Natural killer cell (primary cell): Measurements from ENCODE around the gene CD248. TPM values are rescaled to one million over a fixed set of nuclear protein-coding genes. Genes with fewer than 3 reads are reported as not detected.

Experiments used
- ATAC-seq, 3 donors: fragments of 150-1000 bp in 2 of 3; fragments of 200-7000 bp in 1 of 3; cut with Tn5 transposase; 1 replicate in 1 of 3; 2 replicates in 2 of 3; pipeline ENCODE4 v1.10.0; 2021; ENCODE audit warnings: mild to moderate bottlenecking in 2 of 3, moderate library complexity in 2 of 3
- DNase-seq, 2 donors: peaks; one replicate each; pipeline versions ENCODE4 v3.0.0 to v3.0.0-alpha.2; 2013 to 2021; ENCODE audit warnings: mixed read lengths in 1 of 2
- H3K27ac ChIP-seq: one replicate; pipeline ENCODE4 v1.5.1; 2013; ENCODE audit warnings: mild to moderate bottlenecking, low read length
- H3K27me3 ChIP-seq: one replicate; pipeline ENCODE4 v1.6.1; 2013; ENCODE audit warnings: low read length; ENCODE audit not compliant: control insufficient read depth, insufficient read depth
- H3K36me3 ChIP-seq: one replicate; pipeline ENCODE4 v1.6.1; 2013; ENCODE audit warnings: low read length; ENCODE audit not compliant: control insufficient read depth, insufficient read depth
- H3K4me1 ChIP-seq: one replicate; pipeline ENCODE4 v1.6.1; 2013; ENCODE audit warnings: low read length; ENCODE audit not compliant: control insufficient read depth, insufficient read depth
- H3K4me3 ChIP-seq: one replicate; pipeline ENCODE4 v1.5.1; 2013; ENCODE audit warnings: low read length
- H3K9me3 ChIP-seq: one replicate; pipeline ENCODE4 v1.6.1; 2013; ENCODE audit warnings: low read length; ENCODE audit not compliant: control insufficient read depth, insufficient read depth
- H3K27ac Mint-ChIP-seq, 2 donors: one replicate each; pipeline ENCODE4 v1.8.0; 2022; ENCODE audit warnings: mild to moderate bottlenecking in 2 of 2, mixed read lengths in 2 of 2, moderate library complexity in 1 of 2
- H3K27me3 Mint-ChIP-seq, 2 donors: one replicate each; pipeline ENCODE4 v1.8.0; 2022; ENCODE audit warnings: low read depth in 2 of 2, mixed read lengths in 2 of 2
- H3K36me3 Mint-ChIP-seq: one replicate; pipeline ENCODE4 v1.8.0; 2022; ENCODE audit warnings: mixed read lengths
- H3K4me1 Mint-ChIP-seq, 2 donors: one replicate each; pipeline ENCODE4 v1.8.0; 2022; ENCODE audit warnings: mixed read lengths in 2 of 2
- H3K4me3 Mint-ChIP-seq: one replicate; pipeline ENCODE4 v1.8.0; 2022; ENCODE audit warnings: mild to moderate bottlenecking, moderate library complexity, mixed read lengths
- H3K9me3 Mint-ChIP-seq, 2 donors: one replicate each; pipeline ENCODE4 v1.8.0; 2022; ENCODE audit warnings: mixed read lengths in 2 of 2
- CTCF ChIP-seq: fragments of 200-600 bp; IDR thresholded peaks from one replicate; pipeline ENCODE4 v1.8.0; 2022; ENCODE audit warnings: antibody characterized with exemption
- WGBS: methylation state at CpG from one replicate; pipeline ENCODE4 v1.1.7; 2013; ENCODE audit warnings: missing lambda C conversion rate; ENCODE audit not compliant: insufficient coverage; 5-methylcytosine and 5-hydroxymethylcytosine counted together
- intact Hi-C: fragments of 100-400 bp; cut with micrococcal nuclease; formaldehyde crosslinking; loops from one replicate; pipeline ENCODE4 v1.14.2; 2022
- total RNA-seq, 4 donors: library from RNA; stranded (reverse); fragments of 120-200 nt in 1 of 4; gene quantifications; one replicate each; pipeline versions ENCODE4 v1.2.3 to v1.2.4, GENCODE V29; 2013 to 2022

The CD248 gene
- total RNA-seq, 3 donors from 2014 or later (not counting 1 experiment from before 2014, with no cell fraction given): 0.23 to 0.40 (median 0.32) TPM

- H3K4me1 Mint-ChIP-seq: peaks cover 18 to 43% of the 10 kb centered on the region in 2 donors
- no peaks in the 10 kb centered on the region for H3K9me3 ChIP-seq
- peaks cover 24 to 28% of the 10 kb centered on the region in 2 donors for H3K27me3 Mint-ChIP-seq
- H3K9me3 Mint-ChIP-seq: no peaks in the 10 kb centered on the region
- no peak overlapping the region for H3K27ac ChIP-seq
- no peak overlapping the region for H3K4me3 ChIP-seq
- no peaks in the 10 kb centered on the region for H3K36me3 ChIP-seq
- intact Hi-C loops: no loop called here
- no peak overlapping the region for H3K4me3 Mint-ChIP-seq
- H3K4me1 ChIP-seq: peaks cover 45% of the 10 kb centered on the region
- ATAC-seq: no peak
- peak in 1 of 2 donors; percentile 50 for DNase-seq
- no peaks in the 10 kb centered on the region for H3K36me3 Mint-ChIP-seq
- WGBS: 92% methylated on average over 52 of the region's 52 CpGs
- TF ChIP-seq CTCF: no peak
- H3K27ac Mint-ChIP-seq: no peak overlapping the region
- H3K27me3 ChIP-seq: no peaks in the 10 kb centered on the region
Measured at GRCh38 chr11:66315921-66316811, 678 bp downstream of the CD248 start.

- DNase-seq: no peak
- H3K9me3 Mint-ChIP-seq: no peaks in the 10 kb centered on the region
- peaks cover 24 to 28% of the 10 kb centered on the region in 2 donors for H3K27me3 Mint-ChIP-seq
- no peak for TF ChIP-seq CTCF
- 97% methylated on average over 14 of the region's 14 CpGs for WGBS
- ATAC-seq: no peak
- H3K9me3 ChIP-seq: no peaks in the 10 kb centered on the region
- H3K27ac ChIP-seq: no peak overlapping the region
- H3K36me3 ChIP-seq: no peaks in the 10 kb centered on the region
- intact Hi-C loops: no loop called here
- H3K4me3 Mint-ChIP-seq: peak overlapping the region; percentile 57
- no peaks in the 10 kb centered on the region for H3K36me3 Mint-ChIP-seq
- peak overlapping the region in 1 of 2 donors; percentile 22 for H3K27ac Mint-ChIP-seq
- peaks cover 45% of the 10 kb centered on the region for H3K4me1 ChIP-seq
- no peak overlapping the region for H3K4me3 ChIP-seq
- no peaks in the 10 kb centered on the region for H3K27me3 ChIP-seq
- H3K4me1 Mint-ChIP-seq: peaks cover 18 to 43% of the 10 kb centered on the region in 2 donors
Measured at GRCh38 chr11:66315498-66315885, 1.4 kb downstream of the CD248 start.

- no peak overlapping the region for H3K4me3 ChIP-seq
- H3K9me3 ChIP-seq: no peaks in the 10 kb centered on the region
- H3K36me3 ChIP-seq: no peaks in the 10 kb centered on the region
- peaks cover 23 to 24% of the 10 kb centered on the region in 2 donors for H3K27me3 Mint-ChIP-seq
- H3K4me1 Mint-ChIP-seq: peaks cover 18 to 43% of the 10 kb centered on the region in 2 donors
- WGBS: 91% methylated on average over 17 of the region's 17 CpGs
- DNase-seq (no peak), ATAC-seq (no peak)
- H3K27me3 ChIP-seq: no peaks in the 10 kb centered on the region
- TF ChIP-seq CTCF: no peak
- peak overlapping the region in 1 of 2 donors; percentile 73 for H3K27ac Mint-ChIP-seq
- H3K4me3 Mint-ChIP-seq: peak overlapping the region; percentile 57
- no peaks in the 10 kb centered on the region for H3K9me3 Mint-ChIP-seq
- intact Hi-C loops: no loop called here
- no peaks in the 10 kb centered on the region for H3K36me3 Mint-ChIP-seq
- peaks cover 45% of the 10 kb centered on the region for H3K4me1 ChIP-seq
- no peak overlapping the region for H3K27ac ChIP-seq
Measured at GRCh38 chr11:66314561-66315497, 2.0 kb downstream of the CD248 start.
